K562 (cell line): ENCODE results near the gene ANO7. TPM values are rescaled to one million over a fixed set of nuclear protein-coding genes. Genes with fewer than 3 reads are reported as not detected.

Source experiments
- ATAC-seq: fragments of 200-7000 bp; cut with Tn5 transposase; 3 replicates; pipeline ENCODE4 v1.9.1; 2020; ENCODE audit warnings: moderate library complexity
- BruUV-seq: library from RNA; stranded (reverse); fragments of 400-500 nt; replicated peaks from 2 replicates; lab custom pipeline; 2021; lab: Mats Ljungman, UMichigan
- CTCF ChIA-PET: fragments of 300-600 bp; formaldehyde crosslinking; extraction: SDS; loops from one replicate; lab custom pipeline; 2021; ENCODE audit warnings: low intra/inter-chr PET ratio; lab: Yijun Ruan, JAX
- POLR2A ChIA-PET: fragments of 300-600, 350-650 bp; sonication (Branson Sonifier 250); formaldehyde crosslinking; extraction: SDS; loops from one replicate; lab custom pipeline; 2021; ENCODE audit warnings: antibody characterized with exemption, inconsistent platforms; lab: Yijun Ruan, JAX
- DNase-seq, 4 experiments: peaks; one replicate each; pipeline versions ENCODE4 v3.0.0 to v3.0.0-alpha.2; 2011 to 2018; ENCODE audit warnings: low spot score in 3 of 4, mixed read lengths in 3 of 4; ENCODE audit errors: extremely low read depth in 1 of 4
- FAIRE-seq: peaks from 2 replicates; lab custom pipeline; 2011; peaks lifted over from hg19 to GRCh38; lab: Jason Lieb, UNC
- H2AFZ ChIP-seq: 2 replicates; pipeline ENCODE4 v1.6.0; 2011; ENCODE audit warnings: low read depth, low read length, control low read depth, inconsistent platforms
- H3K27ac ChIP-seq: fragments of 200-600 bp; 3 replicates; pipeline ENCODE4 v1.8.0; 2011; ENCODE audit warnings: low read depth, mild to moderate bottlenecking, control low read depth, inconsistent platforms, low read length, moderate library complexity, mixed read lengths; ENCODE audit errors: extremely low read depth
- H3K27me3 ChIP-seq, 2 experiments: fragments of 300-600 bp in 1 of 2; 2 replicates in 1 of 2; 3 replicates in 1 of 2; pipeline versions ENCODE4 v1.6.0 to v1.8.0; 2011; ENCODE audit warnings: inconsistent platforms in 2 of 2, low read length in 2 of 2, mild to moderate bottlenecking in 1 of 2, mixed read lengths in 1 of 2, moderate library complexity in 1 of 2; ENCODE audit not compliant: control insufficient read depth in 2 of 2, insufficient read depth in 2 of 2
- H3K36me3 ChIP-seq: fragments of 300-600 bp; 3 replicates; pipeline ENCODE4 v1.8.0; 2011; ENCODE audit warnings: mild to moderate bottlenecking, low read length, inconsistent platforms; ENCODE audit not compliant: control insufficient read depth, insufficient read depth
- H3K4me1 ChIP-seq, 2 experiments: fragments of 200-600 bp in 1 of 2; replicated peaks in 1 of 2; 2 replicates in 1 of 2; 3 replicates in 1 of 2; pipeline versions ENCODE4 v1.5.1 to v1.8.0; 2011; ENCODE audit warnings: inconsistent platforms in 2 of 2, low read length in 2 of 2, mild to moderate bottlenecking in 1 of 2, mixed read lengths in 1 of 2, moderate library complexity in 1 of 2; ENCODE audit not compliant: control insufficient read depth in 2 of 2, insufficient read depth in 2 of 2
- H3K4me2 ChIP-seq: 2 replicates; pipeline ENCODE4 v1.6.1; 2011; ENCODE audit warnings: low read length, control low read depth, inconsistent platforms, mixed read lengths; ENCODE audit not compliant: insufficient read depth
- H3K4me3 ChIP-seq: fragments of 200-600 bp; sonication (generic), shearing (Covaris generic); 2 replicates; pipeline ENCODE4 v1.5.1; 2016; ENCODE audit warnings: control low read depth, inconsistent platforms
- H3K79me2 ChIP-seq: fragments of 200-600 bp; 3 replicates; pipeline ENCODE4 v1.8.0; 2011; ENCODE audit warnings: low read length, inconsistent platforms; ENCODE audit not compliant: control insufficient read depth, insufficient read depth
- H3K9ac ChIP-seq, 2 experiments: 2 replicates each; pipeline versions ENCODE4 v1.6.0 to v1.6.1; 2011; ENCODE audit warnings: low read depth in 2 of 2, low read length in 2 of 2, control low read depth in 1 of 2, inconsistent platforms in 1 of 2, mild to moderate bottlenecking in 1 of 2, mixed read lengths in 1 of 2; ENCODE audit not compliant: insufficient read depth in 1 of 2
- H3K9me1 ChIP-seq: one replicate; pipeline ENCODE4 v1.6.0; 2011; ENCODE audit warnings: inconsistent platforms, mild to moderate bottlenecking, low read length, moderate library complexity; ENCODE audit not compliant: control insufficient read depth, insufficient read depth
- H3K9me3 ChIP-seq: replicated peaks from 2 replicates; pipeline ENCODE4 v1.5.1; 2011; ENCODE audit warnings: low read depth, low read length, inconsistent platforms; ENCODE audit not compliant: control insufficient read depth, insufficient read depth
- H4K20me1 ChIP-seq: replicated peaks from 2 replicates; pipeline ENCODE4 v1.6.1; 2011; ENCODE audit warnings: low read length, inconsistent platforms, mixed read lengths; ENCODE audit not compliant: control insufficient read depth, insufficient read depth
- ADNP ChIP-seq: fragments of 200-800 bp; sonication (Bioruptor generic); IDR thresholded peaks from 2 replicates; pipeline ENCODE4 v1.6.1; 2016; ENCODE audit warnings: missing genetic modification characterization, missing compliant biosample characterization
- ARID4B ChIP-seq: sonication (generic); formaldehyde crosslinking; IDR thresholded peaks from 2 replicates; pipeline ENCODE4 v1.8.0; 2022; ENCODE audit warnings: mild to moderate bottlenecking, missing genetic modification reagents
- E2F1 ChIP-seq: sonication (generic); formaldehyde crosslinking; IDR thresholded peaks from 2 replicates; pipeline ENCODE4 v1.8.1; 2023; ENCODE audit warnings: mild to moderate bottlenecking, missing genetic modification reagents, moderate library complexity
- E2F4 ChIP-seq: sonication (generic); formaldehyde crosslinking; IDR thresholded peaks from 2 replicates; pipeline ENCODE4 v1.8.0; 2022; ENCODE audit warnings: mild to moderate bottlenecking, low read depth, missing genetic modification reagents
- ELK1 ChIP-seq: sonication (generic); formaldehyde crosslinking; IDR thresholded peaks from 2 replicates; pipeline ENCODE4 v1.8.1; 2022; ENCODE audit warnings: missing genetic modification reagents
- FOXO4 ChIP-seq: fragments of 450-650 bp; formaldehyde crosslinking; IDR thresholded peaks from 2 replicates; pipeline ENCODE4 v1.4.0; 2020; ENCODE audit warnings: mild to moderate bottlenecking, moderate library complexity
- HCFC1 ChIP-seq: IDR thresholded peaks from 2 replicates; pipeline ENCODE4 v1.6.1; 2012; ENCODE audit warnings: low read depth, low read length, improper control_type of control experiment
- KLF10 ChIP-seq: fragments of 250-450 bp; sonication (Bioruptor Pico); IDR thresholded peaks from 2 replicates; pipeline ENCODE4 v1.6.1; 2021; ENCODE audit warnings: matching md5 sums
- PHB ChIP-seq: fragments of 250-450 bp; sonication (Bioruptor Pico); IDR thresholded peaks from 2 replicates; pipeline ENCODE4 v1.5.0; 2021
- POLR2H ChIP-seq: IDR thresholded peaks from 2 replicates; pipeline ENCODE4 v1.6.1; 2016; ENCODE audit warnings: missing genetic modification characterization, low read depth, mild to moderate bottlenecking, control low read depth, missing compliant biosample characterization, moderate library complexity
- WGBS: fragments of 100-300 bp; shearing (Covaris generic); methylation state at CpG from one replicate; pipeline ENCODE4 v1.1.6; 2016; ENCODE audit warnings: low coverage, mixed read lengths; ENCODE audit not compliant: insufficient coverage; ENCODE audit errors: missing lambda C conversion rate; 5-methylcytosine and 5-hydroxymethylcytosine counted together
- in situ Hi-C: fragments of 300-500 bp; cut with MboI; formaldehyde crosslinking; loops from 4 replicates; pipeline ENCODE4 v1.15.0; 2018; ENCODE audit warnings: inconsistent platforms, mixed read lengths
- intact Hi-C: fragments of 100-400 bp; cut with micrococcal nuclease; formaldehyde crosslinking; loops from 2 replicates; pipeline ENCODE4 v1.14.2; 2022
- polyA plus RNA-seq, 8 experiments: library from polyadenylated mRNA; depleted of rRNA in 4 of 8; stranded (reverse) in 5 of 8; unstranded in 3 of 8; fragments of >200 nt; fragmentation: Nextera tagmentation in 2 of 8; fragmentation: Illumina TruSeq in 1 of 8; extraction: Ambion mirVana in 2 of 8; extraction: Trizol in 1 of 8; gene quantifications; 2 replicates each; pipeline versions ENCODE4 v1.2.1 to v1.2.3, GENCODE V29; 2011 to 2014; ENCODE audit warnings: inconsistent platforms in 1 of 8, missing spikeins in 1 of 8
- total RNA-seq, 7 experiments: library from RNA; depleted of rRNA in 6 of 7; stranded (reverse); fragments of >200 nt in 6 of 7; fragmentation: Illumina TruSeq in 2 of 7; extraction: Trizol in 2 of 7; gene quantifications; 2 replicates each; pipeline versions ENCODE4 v1.2.1 to v1.2.3, GENCODE V29; 2011 to 2021; ENCODE audit warnings: low replicate concordance in 1 of 7

The ANO7 gene
- total and polyA plus RNA-seq, 9 of the 15 experiments (the other 6 are each of a cell fraction or from before 2014, with no cell fraction given): 0.28 to 5.1 (median 1.1) TPM

GRCh38 chr2:241252778-241253475, 64.5 kb downstream of the ANO7 start (continued):
- TF ChIP-seq ARID4B (no peak), PHB (CRISPR knock-in tag) (no peak)

- no peak overlapping the region for H2AFZ ChIP-seq
- no peak overlapping the region for H3K9ac ChIP-seq
- no peaks in the 10 kb centered on the region for H3K9me3 ChIP-seq
- H3K27me3 ChIP-seq: no peaks in the 10 kb centered on the region
- no peak overlapping the region for H3K4me3 ChIP-seq
- intact Hi-C loops: no loop called here
- BruUV-seq: no TSS peak
- H3K4me1 ChIP-seq: no peaks in the 10 kb centered on the region
- ATAC-seq: no peak
- in situ Hi-C loops: no loop called here
- FAIRE-seq: no peak
- CTCF ChIA-PET: no interaction called here
- POLR2A ChIA-PET: no interaction called here
- no peaks in the 10 kb centered on the region for H3K79me2 ChIP-seq
- no peaks in the 10 kb centered on the region for H3K9me1 ChIP-seq
- H3K4me2 ChIP-seq: no peak overlapping the region
- TF ChIP-seq POLR2H (no peak), FOXO4 (CRISPR knock-in tag) (no peak), ELK1 (no peak), HCFC1 (no peak), KLF10 (no peak), E2F1 (CRISPR knock-in tag) (no peak), E2F4 (CRISPR knock-in tag) (no peak), ADNP (tag) (no peak)
- no peak overlapping the region for H3K27ac ChIP-seq
- no peaks in the 10 kb centered on the region; the same call in 1 of the 2 replicates for H4K20me1 ChIP-seq
- no peak for DNase-seq
- WGBS: 92% methylated on average over 10 of the region's 10 CpGs
- H3K36me3 ChIP-seq: peaks cover 85% of the 10 kb centered on the region
These were observed 66.5 kb downstream of the ANO7 start for GRCh38 chr2:241254904-241255351.
